Ovary (tissue), 3 donors: ENCODE data around the gene FMNL2.

Source experiments
- CTCF ChIP-seq, 3 donors: fragments of 450-650 bp in 2 of 3; fragments of 200-600 bp in 1 of 3; IDR thresholded peaks; one replicate each; pipeline versions ENCODE4 v1.5.1 to v1.8.0; 2016 to 2022; ENCODE audit warnings: antibody characterized with exemption in 3 of 3, mild to moderate bottlenecking in 1 of 3
- POLR2A ChIP-seq: fragments of 450-650 bp; IDR thresholded peaks from one replicate; pipeline ENCODE4 v1.6.1; 2017; ENCODE audit warnings: antibody characterized with exemption, mild to moderate bottlenecking, moderate library complexity
- donor health status: DM: no; HTN: no; CAD: no.

DNA sequence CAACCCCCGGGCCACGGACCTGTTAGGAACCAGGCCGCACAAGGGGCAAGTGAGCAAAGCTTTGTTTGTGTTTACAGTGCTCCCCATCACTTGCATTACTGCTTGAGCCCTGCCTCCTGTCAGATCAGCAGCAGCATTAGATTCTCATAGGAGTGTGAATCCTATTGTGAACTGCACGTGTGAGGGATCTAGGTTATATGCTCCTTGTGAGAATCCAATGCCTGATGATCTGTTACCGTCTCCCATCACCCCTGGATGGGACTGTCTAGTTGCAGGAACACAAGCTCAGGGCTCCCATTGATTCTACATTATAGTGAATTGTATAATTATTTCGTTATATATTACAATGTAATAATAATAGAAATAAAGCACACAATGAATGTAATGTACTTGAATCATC lies 125.6 kb downstream of the FMNL2 start:
- TF ChIP-seq CTCF (IDR thresholded peaks at IDR 0.05) (no peak), POLR2A (no peak)
